Kidney (tissue), 14 donors: ENCODE results near the gene SEPTIN12. TPM values are rescaled to one million over a fixed set of nuclear protein-coding genes. Genes with fewer than 3 reads are reported as not detected.

Experiments
- DNase-seq, 5 donors: peaks; one replicate each; pipeline ENCODE4 v3.0.0-alpha.2; 2013 to 2020
- FAIRE-seq: peaks from 2 replicates; lab custom pipeline; 2012; peaks lifted over from hg19 to GRCh38; lab: Jason Lieb, UNC
- H3K27ac ChIP-seq, 2 donors: one replicate each; pipeline ENCODE4 v1.7.0; 2013; ENCODE audit warnings: low read depth in 2 of 2, low read length in 2 of 2, inconsistent platforms in 1 of 2
- H3K27me3 ChIP-seq: one replicate; pipeline ENCODE4 v1.7.1; 2013; ENCODE audit warnings: low read length, inconsistent platforms; ENCODE audit not compliant: control insufficient read depth, insufficient read depth
- H3K36me3 ChIP-seq, 3 donors: one replicate each; pipeline versions ENCODE4 v1.7.0 to v1.7.1; 2013; ENCODE audit warnings: low read length in 3 of 3, control low read depth in 1 of 3, inconsistent platforms in 1 of 3; ENCODE audit not compliant: insufficient read depth in 3 of 3, control insufficient read depth in 2 of 3
- H3K4me1 ChIP-seq, 3 donors: one replicate each; pipeline versions ENCODE4 v1.7.0 to v1.7.1; 2013; ENCODE audit warnings: low read length in 3 of 3, inconsistent platforms in 1 of 3, low read depth in 1 of 3; ENCODE audit not compliant: control insufficient read depth in 2 of 3, insufficient read depth in 2 of 3
- H3K4me3 ChIP-seq, 3 donors: one replicate each; pipeline versions ENCODE4 v1.7.0 to v1.8.1; 2013; ENCODE audit warnings: low read length in 3 of 3, control low read depth in 1 of 3, inconsistent platforms in 1 of 3
- H3K9ac ChIP-seq, 3 donors: one replicate each; pipeline versions ENCODE4 v1.7.0 to v1.7.1; 2013; ENCODE audit warnings: low read length in 3 of 3, control low read depth in 1 of 3, inconsistent platforms in 1 of 3
- H3K9me3 ChIP-seq, 3 donors: one replicate each; pipeline versions ENCODE4 v1.7.0 to v1.7.1; 2013; ENCODE audit warnings: low read length in 3 of 3, control low read depth in 1 of 3, inconsistent platforms in 1 of 3; ENCODE audit not compliant: control insufficient read depth in 2 of 3, insufficient read depth in 1 of 3
- intact Hi-C: fragments of 100-400 bp; cut with DNase I; formaldehyde crosslinking; loops from one replicate; pipeline ENCODE4 v1.11.1; 2022
- polyA plus RNA-seq: library from polyadenylated mRNA; stranded (reverse); fragments of 350-450 nt; fragmentation: Illumina TruSeq; extraction: RNeasy Lipid Tissue Mini Kit (QIAGEN cat#74804); gene quantifications from one replicate; pipeline ENCODE4 v1.2.3, GENCODE V29; 2014; ENCODE audit warnings: low read depth, low replicate concordance; ENCODE audit not compliant: insufficient read depth
- total RNA-seq: library from RNA; stranded (reverse); fragmentation: NEBNext Ultra II Directional; extraction: Animal tissue kit (Norgen Biotek cat#: 25700); gene quantifications from one replicate; pipeline ENCODE4 v1.2.1, GENCODE V29; 2021
- TF ChIP-seq, protein P1 (sequence below): IDR thresholded peaks from 3 replicates; pipeline ENCODE4 v1.5.1; 2012; ENCODE audit warnings: mild to moderate bottlenecking, moderate library complexity, borderline replicate concordance; ENCODE audit not compliant: insufficient read depth; ENCODE audit errors: extremely low read depth
- donor health status: control.
- donor health status: control.
- donor health status: control.
- donor health status: control.
- donor health status: control.
- donor health status: DM: yes; HTN: yes; CAD: no.
- donor health status: Normal renal cell carcinoma (clear cell type).

The SEPTIN12 gene
- total and polyA plus RNA-seq, 2 donors from 2014 or later, result not detected

DNA sequence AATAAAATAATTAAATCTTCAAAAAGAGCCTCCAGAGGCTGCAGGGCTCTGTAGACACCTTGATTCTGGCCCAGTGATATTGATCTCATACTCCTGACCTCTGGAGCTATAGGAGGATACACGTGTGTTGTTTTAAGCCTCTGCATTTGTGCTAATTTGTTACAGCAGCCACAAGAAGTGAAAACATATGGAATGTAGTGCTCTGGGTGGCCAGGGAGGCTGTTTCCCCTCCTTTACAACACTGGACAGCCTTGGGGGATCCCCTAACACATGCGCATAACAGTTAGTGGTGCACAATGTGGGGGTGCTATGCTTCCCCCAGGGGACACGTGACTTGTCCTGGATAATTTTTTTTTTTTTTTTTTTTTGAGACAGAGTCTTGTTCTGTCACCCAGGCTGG, 16.5 kb downstream of the SEPTIN12 start:
- H3K27ac ChIP-seq, result no peak overlapping the region
- H3K27me3 ChIP-seq, result no peaks in the 10 kb centered on the region
- peaks cover 0 to 4% (median 3%) of the 10 kb centered on the region in 3 donors for H3K4me1 ChIP-seq
- no peaks in the 10 kb centered on the region for H3K36me3 ChIP-seq
- TF ChIP-seq, protein P1, sequence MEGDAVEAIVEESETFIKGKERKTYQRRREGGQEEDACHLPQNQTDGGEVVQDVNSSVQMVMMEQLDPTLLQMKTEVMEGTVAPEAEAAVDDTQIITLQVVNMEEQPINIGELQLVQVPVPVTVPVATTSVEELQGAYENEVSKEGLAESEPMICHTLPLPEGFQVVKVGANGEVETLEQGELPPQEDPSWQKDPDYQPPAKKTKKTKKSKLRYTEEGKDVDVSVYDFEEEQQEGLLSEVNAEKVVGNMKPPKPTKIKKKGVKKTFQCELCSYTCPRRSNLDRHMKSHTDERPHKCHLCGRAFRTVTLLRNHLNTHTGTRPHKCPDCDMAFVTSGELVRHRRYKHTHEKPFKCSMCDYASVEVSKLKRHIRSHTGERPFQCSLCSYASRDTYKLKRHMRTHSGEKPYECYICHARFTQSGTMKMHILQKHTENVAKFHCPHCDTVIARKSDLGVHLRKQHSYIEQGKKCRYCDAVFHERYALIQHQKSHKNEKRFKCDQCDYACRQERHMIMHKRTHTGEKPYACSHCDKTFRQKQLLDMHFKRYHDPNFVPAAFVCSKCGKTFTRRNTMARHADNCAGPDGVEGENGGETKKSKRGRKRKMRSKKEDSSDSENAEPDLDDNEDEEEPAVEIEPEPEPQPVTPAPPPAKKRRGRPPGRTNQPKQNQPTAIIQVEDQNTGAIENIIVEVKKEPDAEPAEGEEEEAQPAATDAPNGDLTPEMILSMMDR, result no peak
- intact Hi-C loops, result no loop called here
- FAIRE-seq (no peak), DNase-seq (no peak)
- H3K9me3 ChIP-seq, result no peaks in the 10 kb centered on the region
- H3K9ac ChIP-seq, result no peak overlapping the region
- no peak overlapping the region for H3K4me3 ChIP-seq

DNA sequence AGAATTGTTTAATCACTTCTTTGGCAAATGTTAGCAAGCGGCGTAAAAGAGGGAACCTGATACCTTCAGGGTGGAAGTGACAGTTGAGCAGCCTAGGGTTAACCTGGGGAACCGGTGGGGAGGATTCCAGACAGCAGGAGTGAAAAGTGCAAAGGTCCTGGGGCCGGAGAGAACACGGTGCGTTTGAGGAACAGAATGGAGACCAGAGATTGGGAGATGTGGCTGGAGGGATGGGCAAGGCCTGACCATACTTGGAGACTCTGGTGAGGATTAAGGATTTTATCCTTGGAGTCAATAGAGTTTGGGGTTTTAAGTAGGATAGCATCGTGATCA, 18.9 kb downstream of the SEPTIN12 start:
- Histone ChIP-seq H3K4me1 (peaks cover 0 to 16% (median 4%) of the 10 kb centered on the region in 3 donors), H3K9ac (peak overlapping the region in 1 of 3 donors; percentile 68)
- FAIRE-seq, result no peak

DNA sequence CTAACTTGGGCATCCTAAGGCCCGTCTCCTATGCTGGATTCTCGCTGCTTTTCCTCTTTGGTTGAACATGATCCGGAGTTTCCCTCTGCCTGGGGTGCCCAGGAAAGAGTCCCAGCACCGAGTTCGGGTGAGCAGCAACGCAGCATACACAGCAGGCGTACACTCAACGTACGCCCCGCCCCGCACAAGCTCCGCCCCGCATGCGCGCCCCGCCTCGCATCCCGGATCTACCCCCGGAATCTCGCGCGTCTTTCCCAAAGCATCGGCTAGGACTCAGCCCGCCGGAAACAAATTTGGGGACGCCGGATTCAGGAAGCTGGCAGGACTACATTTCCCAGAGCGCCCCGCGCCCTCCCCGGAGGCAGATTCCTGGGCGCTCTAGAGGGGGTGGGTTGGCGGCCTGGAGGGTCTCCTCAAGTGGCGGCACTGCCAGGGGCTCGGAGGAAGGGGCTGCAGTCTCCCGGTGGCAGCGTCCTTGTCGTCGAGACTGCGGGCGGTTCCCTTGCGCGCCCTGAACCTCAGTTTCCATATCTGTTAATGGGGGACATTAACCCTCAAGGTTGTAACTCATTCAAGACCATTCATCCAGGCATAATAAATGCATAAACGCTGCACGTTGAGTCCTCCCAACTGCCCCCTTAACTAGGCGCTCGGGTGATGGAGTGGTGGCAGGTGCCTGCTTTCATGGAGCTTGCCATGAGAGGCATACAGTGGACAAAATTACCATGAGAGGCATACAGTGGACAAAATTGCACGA, 19.4 kb downstream of the SEPTIN12 start:
- peak overlapping the region; percentile 87 to 89 for H3K27ac ChIP-seq
- FAIRE-seq, result peak; percentile 11

More for the DNA sequence above, 18.9 kb downstream of the SEPTIN12 start:
- Histone ChIP-seq H3K27ac (peak overlapping the region in 1 of 2 donors; percentile 89), H3K36me3 (no peaks in the 10 kb centered on the region), H3K9me3 (no peaks in the 10 kb centered on the region), H3K4me3 (peak overlapping the region; percentile 46 to 79 (median 76)), H3K27me3 (no peaks in the 10 kb centered on the region)
- intact Hi-C loops, result no loop called here
- peak in 3 of 5 donors; percentile 21 to 55 (median 22) for DNase-seq
- TF ChIP-seq, protein P1, result no peak

More for the DNA sequence above, 19.4 kb downstream of the SEPTIN12 start:
- intact Hi-C loops, result no loop called here
- peak overlapping the region; percentile 17 to 85 (median 50) for H3K9ac ChIP-seq
- TF ChIP-seq, protein P1, result no peak
- no peaks in the 10 kb centered on the region for H3K9me3 ChIP-seq
- peaks cover 0 to 16% (median 4%) of the 10 kb centered on the region in 3 donors for H3K4me1 ChIP-seq
- no peaks in the 10 kb centered on the region for H3K27me3 ChIP-seq
- peak overlapping the region; percentile 66 to 93 (median 79) for H3K4me3 ChIP-seq
- peaks cover 0 to 4% (median 2%) of the 10 kb centered on the region in 3 donors for H3K36me3 ChIP-seq
- DNase-seq, result peak; percentile 97 to 99 (median 98)
